SU-DHL-6 (cell line): ENCODE measurements around the gene PPP1R11.
"Not testable (repeated sequence)": the region's sequence is repeated elsewhere in the genome, so short reads cannot be mapped to it uniquely, and the experiment has no call there.

Experiments used
- H2AFZ ChIP-seq: fragments of 200-600 bp; sonication (generic); 2 replicates; pipeline ENCODE4 v1.6.1; 2014; ENCODE audit warnings: low read depth, mild to moderate bottlenecking, moderate library complexity, mixed read lengths, antibody characterized with exemption, low read length; ENCODE audit not compliant: severe bottlenecking
- H3F3A ChIP-seq: fragments of 200-600 bp; shearing (Covaris generic); 2 replicates; pipeline ENCODE4 v1.6.0; 2016; ENCODE audit warnings: antibody characterized with exemption, mild to moderate bottlenecking; ENCODE audit not compliant: insufficient read depth
- H3K27ac ChIP-seq: fragments of 200-600 bp; sonication (generic); 2 replicates; pipeline ENCODE4 v1.5.1; 2016; ENCODE audit warnings: low read depth, mild to moderate bottlenecking, low read length, moderate library complexity, mixed read lengths
- H3K27me3 ChIP-seq: fragments of 200-600 bp; sonication (generic), shearing (Covaris generic); 2 replicates; pipeline ENCODE4 v1.6.0; 2014; ENCODE audit warnings: mild to moderate bottlenecking, low read length
- H3K36me3 ChIP-seq: fragments of 200-600 bp; sonication (generic); 2 replicates; pipeline ENCODE4 v1.6.1; 2014; ENCODE audit warnings: mild to moderate bottlenecking, low read length, mixed read lengths
- H3K4me2 ChIP-seq: fragments of 300-600, 200-600 bp; shearing (Covaris generic), sonication (generic); 2 replicates; pipeline ENCODE4 v1.6.0; 2014; ENCODE audit warnings: low read length, low read depth, mild to moderate bottlenecking; ENCODE audit not compliant: poor library complexity, severe bottlenecking
- H3K4me3 ChIP-seq: fragments of 200-600 bp; sonication (generic); 2 replicates; pipeline ENCODE4 v1.5.1; 2014; ENCODE audit warnings: antibody characterized with exemption, low read length, mild to moderate bottlenecking, mixed read lengths; ENCODE audit not compliant: insufficient read depth, poor library complexity, severe bottlenecking
- H3K79me2 ChIP-seq: fragments of 200-600 bp; sonication (generic); 2 replicates; pipeline ENCODE4 v1.6.1; 2014; ENCODE audit warnings: mild to moderate bottlenecking, low read length, moderate library complexity; ENCODE audit not compliant: insufficient read depth
- H3K9ac ChIP-seq: fragments of 200-600 bp; sonication (generic); 2 replicates; pipeline ENCODE4 v1.7.0; 2014; ENCODE audit warnings: mild to moderate bottlenecking, low read length
- H3K9me2 ChIP-seq: fragments of 200-600 bp; sonication (generic); replicated peaks from 2 replicates; pipeline ENCODE4 v1.6.1; 2014; ENCODE audit warnings: low read length; ENCODE audit not compliant: insufficient read depth
- H3K9me3 ChIP-seq: fragments of 200-600 bp; sonication (generic); 2 replicates; pipeline ENCODE4 v1.6.1; 2014; ENCODE audit warnings: low read length, mixed read lengths; ENCODE audit not compliant: insufficient read depth
- H4K20me1 ChIP-seq: fragments of 200-600 bp; sonication (generic); 2 replicates; pipeline ENCODE4 v1.6.1; 2014; ENCODE audit warnings: low read depth, mild to moderate bottlenecking, antibody characterized with exemption, low read length, moderate library complexity, mixed read lengths
- EZH2phosphoT487 ChIP-seq: fragments of 200-600 bp; sonication (generic), shearing (Covaris generic); conservative IDR thresholded peaks from 2 replicates; pipeline ENCODE4 v1.6.1; 2018; ENCODE audit warnings: mild to moderate bottlenecking, antibody characterized with exemption, low read length, moderate library complexity, mixed read lengths
- TF ChIP-seq, protein P1 (sequence below): fragments of 200-600 bp; sonication (generic); IDR thresholded peaks from one replicate; pipeline ENCODE4 v1.5.1; 2017; ENCODE audit warnings: antibody characterized with exemption, mild to moderate bottlenecking, low read length, moderate library complexity; ENCODE audit not compliant: insufficient read depth, poor library complexity, severe bottlenecking

Gene PPP1R11

DNA sequence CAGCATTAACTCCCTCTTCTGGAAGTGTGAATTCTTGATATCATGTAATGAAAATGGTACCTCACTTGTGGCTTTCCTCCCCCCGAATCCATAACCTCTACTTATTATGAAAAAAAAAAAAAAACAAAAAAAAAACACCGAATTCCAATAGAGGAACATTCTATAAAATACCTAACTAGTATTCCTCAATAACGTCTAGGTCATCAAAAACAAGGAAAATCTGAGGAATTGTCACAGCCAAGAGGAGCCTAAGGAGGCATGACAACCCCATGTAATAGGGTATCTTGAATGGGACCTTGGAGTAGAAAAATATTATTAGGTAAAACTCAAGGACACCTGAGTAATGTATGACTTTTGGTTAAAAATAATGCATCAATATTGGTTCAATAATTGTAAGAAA is 44.8 kb upstream of the PPP1R11 start:
- Histone ChIP-seq H3K36me3 (no peaks in the 10 kb centered on the region), H3F3A (no peaks in the 10 kb centered on the region), H3K9me3 (no peaks in the 10 kb centered on the region), H4K20me1 (no peaks in the 10 kb centered on the region), H3K9me2 (no peaks in the 10 kb centered on the region), H3K9ac (no peak overlapping the region), H3K79me2 (no peaks in the 10 kb centered on the region), H3K4me3 (no peak overlapping the region), H3K4me2 (no peak overlapping the region), H2AFZ (no peak overlapping the region), H3K27me3 (no peaks in the 10 kb centered on the region), H3K27ac (no peak overlapping the region)
- no peak for TF ChIP-seq EZH2phosphoT487
- TF ChIP-seq, protein P1, sequence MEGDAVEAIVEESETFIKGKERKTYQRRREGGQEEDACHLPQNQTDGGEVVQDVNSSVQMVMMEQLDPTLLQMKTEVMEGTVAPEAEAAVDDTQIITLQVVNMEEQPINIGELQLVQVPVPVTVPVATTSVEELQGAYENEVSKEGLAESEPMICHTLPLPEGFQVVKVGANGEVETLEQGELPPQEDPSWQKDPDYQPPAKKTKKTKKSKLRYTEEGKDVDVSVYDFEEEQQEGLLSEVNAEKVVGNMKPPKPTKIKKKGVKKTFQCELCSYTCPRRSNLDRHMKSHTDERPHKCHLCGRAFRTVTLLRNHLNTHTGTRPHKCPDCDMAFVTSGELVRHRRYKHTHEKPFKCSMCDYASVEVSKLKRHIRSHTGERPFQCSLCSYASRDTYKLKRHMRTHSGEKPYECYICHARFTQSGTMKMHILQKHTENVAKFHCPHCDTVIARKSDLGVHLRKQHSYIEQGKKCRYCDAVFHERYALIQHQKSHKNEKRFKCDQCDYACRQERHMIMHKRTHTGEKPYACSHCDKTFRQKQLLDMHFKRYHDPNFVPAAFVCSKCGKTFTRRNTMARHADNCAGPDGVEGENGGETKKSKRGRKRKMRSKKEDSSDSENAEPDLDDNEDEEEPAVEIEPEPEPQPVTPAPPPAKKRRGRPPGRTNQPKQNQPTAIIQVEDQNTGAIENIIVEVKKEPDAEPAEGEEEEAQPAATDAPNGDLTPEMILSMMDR: no peak

DNA sequence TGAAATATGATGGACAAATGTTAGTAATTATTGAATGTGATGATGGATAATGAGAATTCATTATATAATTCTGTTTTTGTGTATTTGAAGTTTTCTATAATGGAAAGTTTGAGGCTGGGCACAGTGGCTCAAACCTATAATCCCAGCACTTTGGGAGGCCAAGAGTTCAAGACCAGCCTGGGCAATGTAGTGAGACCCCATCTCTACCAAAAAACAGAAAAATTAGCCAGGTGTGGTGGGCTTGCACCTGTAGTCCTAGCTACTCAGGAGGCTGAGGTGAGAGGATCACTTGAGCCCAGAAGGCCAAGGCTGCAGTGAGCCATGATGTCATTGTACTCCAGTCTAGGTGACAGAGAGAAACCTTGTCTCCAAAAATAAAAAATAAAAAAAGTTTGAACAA is 44.3 kb upstream of the PPP1R11 start:
- H3K79me2 ChIP-seq, H3K36me3 ChIP-seq, H3K4me2 ChIP-seq, H3K27me3 ChIP-seq, H4K20me1 ChIP-seq, H3K4me3 ChIP-seq, H3K9me2 ChIP-seq, H3K9ac ChIP-seq, H3K9me3 ChIP-seq, H3F3A ChIP-seq, H2AFZ ChIP-seq, H3K27ac ChIP-seq: not testable (repeated sequence)

DNA sequence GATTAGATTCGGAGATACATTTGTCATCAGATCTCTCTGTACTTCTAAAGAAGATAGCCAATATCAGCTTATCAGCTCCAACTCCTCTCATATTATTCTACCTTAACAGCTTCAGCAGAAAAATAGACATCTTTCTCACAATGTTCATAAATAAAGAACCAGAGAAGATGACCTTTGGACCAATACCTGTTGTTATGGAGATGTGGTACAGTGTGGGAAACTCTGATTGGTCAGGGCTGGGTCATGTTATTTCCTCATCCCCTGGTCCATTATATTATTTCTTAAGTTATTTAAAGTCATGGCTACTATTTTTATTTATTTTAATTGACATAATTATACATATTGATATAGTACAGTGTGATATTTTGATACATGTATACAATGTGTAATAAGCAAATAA is 41.8 kb upstream of the PPP1R11 start:
- Histone ChIP-seq H4K20me1 (no peaks in the 10 kb centered on the region), H3K27me3 (no peaks in the 10 kb centered on the region), H3F3A (no peaks in the 10 kb centered on the region), H3K79me2 (no peaks in the 10 kb centered on the region), H3K9ac (no peak overlapping the region), H3K36me3 (no peaks in the 10 kb centered on the region), H3K4me3 (no peak overlapping the region), H3K9me3 (no peaks in the 10 kb centered on the region), H3K9me2 (no peaks in the 10 kb centered on the region), H3K4me2 (no peak overlapping the region), H2AFZ (no peak overlapping the region), H3K27ac (no peak overlapping the region)
- TF ChIP-seq, protein P1: no peak
- TF ChIP-seq EZH2phosphoT487: no peak

DNA sequence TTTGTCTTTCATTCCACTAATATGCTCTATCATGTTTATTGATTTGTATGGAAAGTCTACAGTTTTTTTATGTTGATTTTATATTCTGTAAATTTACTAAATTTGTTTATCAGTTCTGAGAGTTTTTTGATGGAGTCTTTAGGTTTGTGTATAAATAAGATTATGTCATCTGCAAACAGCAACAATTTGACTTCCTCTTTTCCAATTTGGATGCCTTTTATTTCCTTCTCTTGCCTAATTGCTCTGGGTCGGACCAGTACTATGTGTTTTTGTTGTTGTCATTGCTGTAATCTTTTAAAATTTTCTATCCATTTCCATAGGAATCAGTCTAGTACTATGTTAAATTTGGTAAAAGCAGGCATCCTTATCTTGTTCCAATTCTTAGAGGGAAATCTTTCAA is 37.4 kb upstream of the PPP1R11 start:
- Histone ChIP-seq H4K20me1 (no peaks in the 10 kb centered on the region), H3K4me3 (no peak overlapping the region), H3K4me2 (no peak overlapping the region), H3K36me3 (no peaks in the 10 kb centered on the region), H3F3A (no peaks in the 10 kb centered on the region), H3K27ac (no peak overlapping the region), H3K79me2 (no peaks in the 10 kb centered on the region), H3K27me3 (no peaks in the 10 kb centered on the region), H3K9me2 (no peaks in the 10 kb centered on the region), H2AFZ (no peak overlapping the region), H3K9me3 (no peaks in the 10 kb centered on the region), H3K9ac (no peak overlapping the region)
- no peak for TF ChIP-seq EZH2phosphoT487
- TF ChIP-seq, protein P1: no peak
